D341Med (cell line): Measurements from ENCODE around the gene EHD4.

Experiments used
- DNase-seq: peaks from one replicate; pipeline ENCODE4 v3.0.0; 2012; ENCODE audit warnings: low spot score

The EHD4 gene

GRCh38 chr15:41936649-41937567 is 35.4 kb downstream of the EHD4 start:
- DNase-seq = no peak

GRCh38 chr15:41936155-41936554 is 36.2 kb downstream of the EHD4 start:
- no peak for DNase-seq

GRCh38 chr15:41935566-41936020 is 36.8 kb downstream of the EHD4 start:
- no peak for DNase-seq

DNA sequence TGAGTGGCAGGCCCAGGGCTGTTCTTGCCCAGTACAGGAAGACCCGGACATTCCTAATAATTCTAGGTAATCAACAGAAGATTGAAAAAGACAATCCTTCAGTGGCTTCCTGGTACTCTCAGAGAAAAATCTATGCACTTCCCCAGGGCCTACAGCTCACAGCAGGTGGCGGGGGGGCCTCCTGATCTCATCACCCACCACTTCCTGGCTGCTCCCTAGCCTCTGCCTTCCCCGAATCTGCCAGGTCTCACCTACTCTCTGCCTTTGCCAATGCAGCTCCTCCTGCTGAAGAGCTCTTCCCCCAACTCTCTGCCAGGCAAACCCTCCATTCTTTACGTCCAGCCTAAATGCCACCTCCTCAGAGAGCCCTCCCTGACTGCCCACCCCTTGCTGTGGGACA is 37.5 kb downstream of the EHD4 start:
- no peak for DNase-seq

GRCh38 chr15:41933771-41934170 is 38.6 kb downstream of the EHD4 start:
- DNase-seq = no peak

DNA sequence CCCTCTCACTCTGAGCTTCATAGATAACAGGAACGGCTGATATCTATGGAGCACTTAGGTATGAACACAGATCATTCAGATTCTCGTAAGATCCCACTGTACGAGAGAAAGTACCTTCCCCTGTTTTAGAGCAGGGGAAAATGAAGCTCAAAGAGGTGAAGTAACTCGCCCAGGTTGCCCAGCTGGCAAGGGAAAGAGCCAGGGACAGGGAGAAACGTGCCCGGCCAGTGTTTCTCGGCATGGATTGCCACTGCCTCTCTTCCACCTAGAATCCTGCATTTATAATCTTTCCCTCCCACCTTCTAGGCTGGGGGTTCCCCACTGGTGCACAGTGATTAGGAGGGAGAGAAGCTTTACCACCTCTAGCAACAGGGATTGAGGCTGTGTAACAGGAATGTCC is 39.0 kb downstream of the EHD4 start:
- DNase-seq = no peak

GRCh38 chr15:41932511-41933289 is 39.7 kb downstream of the EHD4 start:
- no peak for DNase-seq

GRCh38 chr15:41932101-41932500 is 40.3 kb downstream of the EHD4 start:
- no peak for DNase-seq

DNA sequence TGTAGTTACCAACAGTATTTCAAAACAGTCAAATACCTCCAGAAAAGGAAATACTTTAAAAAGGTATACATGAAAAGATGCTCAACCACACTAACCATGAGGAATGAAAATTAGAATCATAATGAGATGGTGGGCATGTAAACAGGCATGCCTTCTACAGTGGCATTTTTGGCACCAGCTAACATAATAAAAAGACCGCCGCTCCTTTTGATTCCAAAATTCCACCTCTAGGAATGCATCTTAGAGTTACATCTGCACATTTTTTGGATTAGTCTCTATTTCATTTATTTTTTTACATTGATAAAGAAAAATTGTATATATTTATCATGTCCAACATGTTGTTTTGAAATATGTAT is 41.5 kb downstream of the EHD4 start:
- DNase-seq = no peak

GRCh38 chr15:41930221-41930866 is 42.0 kb downstream of the EHD4 start:
- no peak for DNase-seq

GRCh38 chr15:41928637-41929620 is 43.4 kb downstream of the EHD4 start:
- no peak for DNase-seq

DNA sequence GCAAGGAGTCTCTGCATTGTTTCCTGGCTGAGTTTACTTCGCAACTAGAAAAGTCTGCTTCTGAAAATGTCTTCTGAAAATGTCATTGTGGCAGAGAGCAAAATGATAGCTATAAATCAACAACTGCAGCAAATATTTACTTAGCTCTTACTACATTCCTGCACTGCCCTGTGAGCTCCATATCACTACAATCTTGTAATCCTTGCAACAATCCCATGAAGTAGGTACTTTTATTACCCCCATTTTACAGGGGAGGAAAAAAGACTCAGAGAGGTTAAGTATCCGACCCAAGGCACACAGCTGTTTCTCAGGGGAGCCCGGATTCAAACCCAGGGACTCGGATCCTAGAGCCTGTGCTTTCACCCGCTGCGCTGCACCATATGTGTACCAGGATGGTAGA is 44.3 kb downstream of the EHD4 start:
- no peak for DNase-seq

DNA sequence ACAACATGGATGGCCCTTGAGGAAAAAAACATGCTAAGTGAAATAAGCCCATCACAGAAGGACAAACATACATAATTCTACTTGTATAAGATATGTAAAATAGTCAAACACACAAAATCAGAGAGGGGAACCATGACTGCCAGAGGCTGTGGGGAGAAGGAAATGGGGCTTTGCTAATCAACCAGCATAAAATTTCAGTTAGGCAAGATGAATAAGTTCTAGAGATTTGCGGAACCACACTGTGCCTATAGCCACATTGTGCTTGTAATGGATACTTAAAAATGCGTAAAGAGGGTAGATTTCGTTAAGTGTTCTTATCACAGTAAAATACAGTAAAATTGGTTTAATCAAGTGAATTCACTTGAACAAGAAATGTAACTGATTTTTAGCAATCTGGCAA is 44.8 kb downstream of the EHD4 start:
- DNase-seq = no peak

GRCh38 chr15:41926185-41927056 is 45.9 kb downstream of the EHD4 start:
- DNase-seq = no peak

DNA sequence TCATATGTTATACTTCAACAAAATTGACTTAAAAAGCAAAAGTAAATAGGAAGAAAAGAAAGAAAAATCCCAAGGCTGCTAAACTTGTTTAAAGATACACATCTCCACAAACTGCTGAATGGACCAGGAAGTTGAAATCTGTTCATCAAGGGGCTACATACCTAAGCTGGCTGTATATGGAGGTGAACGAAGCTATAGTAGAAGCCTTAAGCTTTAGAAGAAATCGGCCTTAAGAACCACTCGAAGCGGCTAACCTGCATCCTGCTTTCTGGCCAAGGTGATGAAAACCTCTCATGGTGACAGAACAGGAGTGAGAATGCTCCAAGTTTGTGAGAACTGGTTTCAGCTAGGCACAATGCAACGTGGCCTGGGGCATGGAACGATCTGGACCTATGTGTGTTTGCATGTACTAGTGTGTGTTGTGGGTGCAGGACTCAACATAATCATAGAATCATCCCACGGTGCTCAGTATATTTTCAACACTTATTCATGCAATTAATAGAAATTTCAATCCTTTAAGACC is 47.2 kb downstream of the EHD4 start:
- DNase-seq = no peak

- no peak for DNase-seq
Measured at GRCh38 chr15:41923401-41923997, 48.9 kb downstream of the EHD4 start.

DNA sequence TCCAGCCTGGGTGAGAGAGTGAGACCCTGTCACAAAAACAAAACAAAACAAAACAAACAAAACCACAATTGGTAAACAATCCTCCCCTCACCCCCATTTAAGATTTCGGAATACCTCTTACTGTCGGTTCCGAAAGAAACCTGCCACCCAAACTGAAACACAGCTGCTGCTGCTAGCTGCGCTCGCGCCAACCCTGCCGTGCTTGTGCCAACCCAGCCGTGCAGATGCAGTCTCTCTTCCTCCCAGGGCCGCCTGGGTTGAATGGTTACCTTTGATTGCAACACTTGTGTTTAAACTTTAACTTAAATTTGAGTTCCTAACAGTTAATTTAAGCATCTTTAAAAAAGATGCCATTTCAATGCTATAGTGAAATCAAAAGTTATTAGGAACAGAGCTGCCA is 50.0 kb downstream of the EHD4 start:
- no peak for DNase-seq

DNA sequence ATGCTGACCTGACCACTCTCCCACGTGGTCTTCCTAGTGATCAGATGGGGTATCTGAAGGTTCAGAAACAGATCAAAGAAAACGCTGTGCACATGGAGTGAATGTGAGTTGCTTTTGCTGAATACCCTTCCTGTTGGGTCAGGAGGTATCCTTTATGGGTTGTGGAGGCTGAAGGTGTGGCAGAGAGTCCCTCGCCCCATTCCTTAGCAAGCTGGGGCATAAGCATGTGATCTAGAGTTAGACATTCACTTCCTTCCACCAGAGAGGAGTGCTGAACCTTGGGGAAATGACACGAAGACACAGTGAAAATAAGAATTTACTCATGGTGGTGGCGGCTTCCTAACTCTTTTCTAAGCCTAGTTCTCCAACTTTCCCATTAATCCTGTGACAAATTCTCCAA is 50.7 kb downstream of the EHD4 start:
- no peak for DNase-seq

- DNase-seq = no peak
Measured at GRCh38 chr15:41921167-41921566, 51.2 kb downstream of the EHD4 start.
